Adipose tissue (tissue), 3 donors: Measurements from ENCODE around the gene VPS37D. TPM values are rescaled to one million over a fixed set of nuclear protein-coding genes. Genes with fewer than 3 reads are reported as not detected.
"Not testable (repeated sequence)": the region's sequence is repeated elsewhere in the genome, so short reads cannot be mapped to it uniquely, and the experiment has no call there.

Experiments
- H3K27ac ChIP-seq: one replicate; pipeline ENCODE4 v1.5.1; 2013; ENCODE audit warnings: low read depth, low read length
- WGBS, 3 donors: extraction: QIAGEN DNeasy Blood & Tissue Kit; methylation state at CpG; one replicate each; pipeline ENCODE4 v1.1.7; 2013; 5-methylcytosine and 5-hydroxymethylcytosine counted together
- polyA plus RNA-seq, 3 donors: library from polyadenylated mRNA; stranded (reverse); fragments of 200-250 nt; gene quantifications; one replicate each; pipeline ENCODE4 v1.2.3, GENCODE V29; 2013
- donor health status: healthy with polysubstance abuse.
- donor health status: Bipolar disorder and iron deficiency.
- donor health status: healthy.

Gene VPS37D
- polyA plus RNA-seq, 3 donors = 1.2 to 3.9 (median 1.3) TPM

- no peak overlapping the region for H3K27ac ChIP-seq
- WGBS, 3 donors = 58 to 75% (median 74%) methylated on average over 13 of the region's 13 CpGs
These were observed 33.8 kb downstream of the VPS37D start for GRCh38 chr7:73701357-73701995.

GRCh38 chr7:73702226-73702625 lies 34.6 kb downstream of the VPS37D start:
- H3K27ac ChIP-seq = no peak overlapping the region
- WGBS, 3 donors = 80 to 87% (median 81%) methylated on average over 8 of the region's 8 CpGs

- WGBS, 3 donors = 88 to 96% (median 88%) methylated on average over 17 to 18 of the region's 18 CpGs
- no peak overlapping the region for H3K27ac ChIP-seq
These were observed 35.0 kb downstream of the VPS37D start for GRCh38 chr7:73702665-73703064.

GRCh38 chr7:73703225-73703624 lies 35.6 kb downstream of the VPS37D start:
- no peak overlapping the region for H3K27ac ChIP-seq
- WGBS, 3 donors = 65 to 76% (median 71%) methylated on average over 13 of the region's 13 CpGs

- WGBS, 3 donors = 30 to 40% (median 33%) methylated on average over 42 to 45 of the region's 45 CpGs
- H3K27ac ChIP-seq = no peak overlapping the region
These were observed 36.4 kb downstream of the VPS37D start for GRCh38 chr7:73703757-73704639.

- WGBS, 3 donors = 72 to 83% (median 81%) methylated on average over 23 of the region's 23 CpGs
- no peak overlapping the region for H3K27ac ChIP-seq
These were observed 37.3 kb downstream of the VPS37D start for GRCh38 chr7:73704640-73705550.

- 90 to 92% (median 90%) methylated on average over 9 to 10 of the region's 10 CpGs for WGBS, 3 donors
- H3K27ac ChIP-seq = no peak overlapping the region
These were observed 37.9 kb downstream of the VPS37D start for GRCh38 chr7:73705551-73705920.

- WGBS, 3 donors = 73 to 89% (median 73%) methylated on average over 24 to 25 of the region's 25 CpGs
- H3K27ac ChIP-seq = no peak overlapping the region
These were observed 38.8 kb downstream of the VPS37D start for GRCh38 chr7:73706126-73707044.

- no peak overlapping the region for H3K27ac ChIP-seq
- 56 to 76% (median 62%) methylated on average over 15 of the region's 15 CpGs for WGBS, 3 donors
These were observed 39.5 kb downstream of the VPS37D start for GRCh38 chr7:73707045-73707631.

- 89 to 94% (median 93%) methylated on average over 15 to 16 of the region's 16 CpGs for WGBS, 3 donors
- no peak overlapping the region for H3K27ac ChIP-seq
These were observed 41.4 kb downstream of the VPS37D start for GRCh38 chr7:73708961-73709549.

GRCh38 chr7:73712773-73713172 lies 45.1 kb downstream of the VPS37D start:
- H3K27ac ChIP-seq = no peak overlapping the region
- 60 to 85% (median 82%) methylated on average over 1 of the region's 1 CpG for WGBS, 3 donors

GRCh38 chr7:73713319-73713718 lies 45.7 kb downstream of the VPS37D start:
- H3K27ac ChIP-seq = not testable (repeated sequence)
- 91 to 95% (median 92%) methylated on average over 6 of the region's 6 CpGs for WGBS, 3 donors

- H3K27ac ChIP-seq = no peak overlapping the region
- WGBS, 3 donors = 58 to 62% (median 61%) methylated on average over 16 of the region's 16 CpGs
These were observed 48.2 kb downstream of the VPS37D start for GRCh38 chr7:73715648-73716317.

GRCh38 chr7:73716318-73716890 lies 48.8 kb downstream of the VPS37D start:
- WGBS, 3 donors = 60 to 78% (median 72%) methylated on average over 4 of the region's 4 CpGs
- no peak overlapping the region for H3K27ac ChIP-seq

GRCh38 chr7:73717025-73717807 lies 49.6 kb downstream of the VPS37D start:
- no peak overlapping the region for H3K27ac ChIP-seq
- 60 to 82% (median 61%) methylated on average over 13 of the region's 13 CpGs for WGBS, 3 donors
